RWPE1 (cell line): ENCODE results near the gene KCNA4.
"Not testable (repeated sequence)": the region's sequence is repeated elsewhere in the genome, so short reads cannot be mapped to it uniquely, and the experiment has no call there.

Experiments
- CTCF ChIA-PET: fragments of 350-600 bp; sonication (Branson Sonifier 250); formaldehyde crosslinking; extraction: SDS; loops from one replicate; lab custom pipeline; 2021; lab: Yijun Ruan, JAX
- POLR2A ChIA-PET: fragments of 400-600 bp; formaldehyde crosslinking; extraction: SDS; loops from one replicate; lab custom pipeline; 2020; ENCODE audit warnings: antibody characterized with exemption; ENCODE audit not compliant: low non-redundant PET; lab: Yijun Ruan, JAX
- DNase-seq: peaks from one replicate; pipeline ENCODE4 v3.0.0; 2012; ENCODE audit warnings: low spot score
- H3K27ac ChIP-seq: fragments of 450-650 bp; 2 replicates; pipeline ENCODE4 v1.5.1; 2017
- TF ChIP-seq, protein P1 (sequence below): fragments of 450-650 bp; conservative IDR thresholded peaks from 2 replicates; pipeline ENCODE4 v1.5.1; 2017; ENCODE audit warnings: low read depth, mild to moderate bottlenecking

The KCNA4 gene

DNA sequence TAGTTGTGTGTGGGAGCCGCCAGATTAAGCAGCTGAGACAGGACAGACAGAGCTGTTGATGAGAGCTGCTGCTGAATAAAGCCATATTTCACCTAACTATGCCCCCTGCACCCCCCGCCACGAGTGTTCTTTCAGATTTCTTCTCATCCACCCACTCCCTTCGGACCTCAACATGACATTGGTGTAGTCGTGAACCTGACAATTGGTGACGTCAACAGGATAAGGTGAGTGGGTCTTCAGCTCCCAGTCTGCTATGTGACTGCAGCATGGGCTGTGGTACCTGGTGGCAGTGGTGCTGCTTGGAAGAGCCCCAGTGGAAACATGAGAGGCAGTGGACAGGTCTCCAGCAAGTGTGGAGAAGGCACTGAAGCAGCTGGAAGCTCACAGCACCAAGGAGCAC is 28.3 kb upstream of the KCNA4 start:
- POLR2A ChIA-PET = no interaction called here
- H3K27ac ChIP-seq = no peak overlapping the region
- no peak for DNase-seq
- TF ChIP-seq, protein P1, sequence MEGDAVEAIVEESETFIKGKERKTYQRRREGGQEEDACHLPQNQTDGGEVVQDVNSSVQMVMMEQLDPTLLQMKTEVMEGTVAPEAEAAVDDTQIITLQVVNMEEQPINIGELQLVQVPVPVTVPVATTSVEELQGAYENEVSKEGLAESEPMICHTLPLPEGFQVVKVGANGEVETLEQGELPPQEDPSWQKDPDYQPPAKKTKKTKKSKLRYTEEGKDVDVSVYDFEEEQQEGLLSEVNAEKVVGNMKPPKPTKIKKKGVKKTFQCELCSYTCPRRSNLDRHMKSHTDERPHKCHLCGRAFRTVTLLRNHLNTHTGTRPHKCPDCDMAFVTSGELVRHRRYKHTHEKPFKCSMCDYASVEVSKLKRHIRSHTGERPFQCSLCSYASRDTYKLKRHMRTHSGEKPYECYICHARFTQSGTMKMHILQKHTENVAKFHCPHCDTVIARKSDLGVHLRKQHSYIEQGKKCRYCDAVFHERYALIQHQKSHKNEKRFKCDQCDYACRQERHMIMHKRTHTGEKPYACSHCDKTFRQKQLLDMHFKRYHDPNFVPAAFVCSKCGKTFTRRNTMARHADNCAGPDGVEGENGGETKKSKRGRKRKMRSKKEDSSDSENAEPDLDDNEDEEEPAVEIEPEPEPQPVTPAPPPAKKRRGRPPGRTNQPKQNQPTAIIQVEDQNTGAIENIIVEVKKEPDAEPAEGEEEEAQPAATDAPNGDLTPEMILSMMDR = no peak
- CTCF ChIA-PET = interaction anchor here (0.5 kb wide), 1 partner anchor 388 kb away, joined by 5 read pairs; no protein-coding TSS in a partner anchor

DNA sequence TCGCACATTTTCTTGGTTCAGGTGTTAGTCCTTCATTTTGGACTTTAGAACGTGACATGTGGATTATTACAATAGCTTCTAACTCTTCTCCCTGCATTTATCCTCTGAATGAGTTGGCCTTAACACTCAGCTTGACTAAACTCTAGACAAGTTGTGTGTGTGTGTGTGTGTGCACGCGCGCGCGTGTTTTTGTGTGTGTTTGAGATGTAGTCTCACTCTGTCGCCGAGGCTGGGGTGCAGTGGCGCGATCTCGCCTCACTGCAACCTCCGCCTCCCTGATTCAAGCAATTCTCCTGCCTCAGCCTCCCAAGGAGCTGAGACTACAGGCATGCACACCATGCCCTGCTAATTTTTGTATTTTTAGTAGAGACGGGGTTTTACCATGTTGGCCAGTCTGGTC is 24.3 kb upstream of the KCNA4 start:
- H3K27ac ChIP-seq = no peak overlapping the region
- ChIA-PET POLR2A (no interaction called here), CTCF (no interaction called here)
- TF ChIP-seq, protein P1 = no peak
- DNase-seq = no peak

DNA sequence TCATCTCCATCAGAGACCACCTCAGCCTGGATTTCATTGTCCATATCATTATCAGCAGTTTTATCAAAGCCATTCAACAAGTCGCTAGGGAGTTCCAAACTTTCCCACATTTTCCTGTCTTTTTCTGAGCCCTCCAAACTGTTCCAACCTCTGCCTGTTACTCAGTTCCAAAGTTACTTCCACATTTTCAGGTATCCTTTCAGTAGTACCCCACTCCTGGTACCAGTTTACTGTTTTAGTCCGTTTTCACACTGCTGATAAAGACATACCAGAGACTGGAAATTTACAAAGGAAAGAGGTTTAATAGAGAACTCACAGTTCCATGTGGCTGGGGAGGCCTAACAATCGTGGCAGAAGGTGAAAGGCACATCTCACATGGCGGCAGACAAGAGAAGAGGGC is 17.9 kb upstream of the KCNA4 start:
- DNase-seq, H3K27ac ChIP-seq, POLR2A ChIA-PET: not testable (repeated sequence)
- CTCF ChIA-PET = interaction anchor here (0.5 kb wide), 1 partner anchor 1842 kb away, joined by 3 read pairs; no protein-coding TSS in a partner anchor

DNA sequence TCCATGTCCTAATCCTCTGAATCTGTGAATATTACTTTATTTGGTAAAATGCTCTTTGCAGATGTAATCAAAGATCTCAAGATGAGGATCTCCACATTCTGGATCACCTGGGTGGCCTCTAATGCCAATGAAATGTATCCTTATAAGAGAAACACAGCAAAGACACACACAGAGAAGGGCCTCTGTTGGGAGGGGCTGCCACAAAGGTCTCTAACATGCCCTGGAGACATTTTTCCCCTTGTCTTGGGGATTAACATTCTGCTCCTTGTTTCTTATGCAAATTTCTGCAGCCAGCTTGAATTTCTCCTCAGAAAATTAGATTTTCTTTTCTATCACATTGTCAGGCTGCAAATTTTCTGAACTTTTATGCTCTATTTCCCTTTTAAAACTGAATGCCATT is 17.3 kb upstream of the KCNA4 start:
- CTCF ChIA-PET, H3K27ac ChIP-seq, DNase-seq, POLR2A ChIA-PET: not testable (repeated sequence)

DNA sequence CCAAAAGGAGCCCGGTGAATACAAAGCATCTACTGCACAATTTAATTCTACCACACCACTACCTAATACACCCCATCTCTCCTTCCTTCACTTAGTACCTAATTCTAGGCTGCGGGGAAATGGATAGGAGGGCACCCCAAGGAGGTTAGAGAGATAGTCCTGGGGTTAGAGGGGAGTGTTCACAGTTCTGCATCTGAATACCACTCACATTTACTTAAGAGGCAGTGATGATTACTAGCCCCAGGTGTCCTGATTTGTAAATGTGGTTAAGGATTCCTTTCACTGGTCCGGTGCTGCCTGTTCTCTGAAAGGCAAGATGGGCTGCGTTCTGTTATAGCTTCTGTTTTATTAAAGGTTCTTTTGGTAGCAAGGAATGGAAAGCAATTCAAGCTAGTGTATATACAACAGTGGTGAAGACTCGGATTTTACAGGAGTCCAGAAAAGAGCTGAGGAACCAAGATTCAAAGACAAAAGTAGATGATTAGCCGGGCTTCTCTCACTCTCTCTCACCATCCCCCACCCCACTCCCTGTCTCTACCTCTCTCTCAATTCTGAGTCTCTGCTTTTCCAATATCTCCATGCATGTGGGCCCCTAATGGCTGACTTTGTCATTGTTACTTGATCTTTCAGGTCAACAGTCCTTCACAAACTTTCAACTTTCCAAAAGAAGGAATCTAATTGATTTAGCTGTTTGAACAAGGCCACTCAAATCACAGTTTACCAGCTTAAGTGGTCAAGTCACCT is 8.7 kb upstream of the KCNA4 start:
- CTCF ChIA-PET = no interaction called here
- TF ChIP-seq, protein P1 = no peak
- DNase-seq = no peak
- POLR2A ChIA-PET = no interaction called here
- H3K27ac ChIP-seq = no peak overlapping the region

DNA sequence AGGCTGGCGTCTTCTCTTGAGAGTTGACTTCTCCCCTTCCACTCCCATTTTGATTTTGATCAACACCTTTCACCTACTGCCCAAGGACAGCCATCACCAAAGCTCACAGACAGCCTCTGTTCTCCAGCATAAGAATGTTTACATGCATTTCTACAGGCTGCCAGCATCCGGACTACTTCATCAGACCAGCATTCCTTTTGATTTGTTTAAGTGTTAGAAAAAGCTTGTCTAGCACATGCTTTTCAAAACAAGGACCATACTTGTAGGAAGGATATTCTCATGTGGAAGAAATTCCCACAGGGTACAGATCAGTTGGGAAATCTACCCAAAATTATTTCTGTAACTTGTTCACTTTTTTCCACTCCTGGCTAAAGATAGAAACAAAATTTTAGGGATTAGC is 6.2 kb upstream of the KCNA4 start:
- H3K27ac ChIP-seq = no peak overlapping the region
- TF ChIP-seq, protein P1 = no peak
- POLR2A ChIA-PET = no interaction called here
- CTCF ChIA-PET = no interaction called here
- DNase-seq = no peak

DNA sequence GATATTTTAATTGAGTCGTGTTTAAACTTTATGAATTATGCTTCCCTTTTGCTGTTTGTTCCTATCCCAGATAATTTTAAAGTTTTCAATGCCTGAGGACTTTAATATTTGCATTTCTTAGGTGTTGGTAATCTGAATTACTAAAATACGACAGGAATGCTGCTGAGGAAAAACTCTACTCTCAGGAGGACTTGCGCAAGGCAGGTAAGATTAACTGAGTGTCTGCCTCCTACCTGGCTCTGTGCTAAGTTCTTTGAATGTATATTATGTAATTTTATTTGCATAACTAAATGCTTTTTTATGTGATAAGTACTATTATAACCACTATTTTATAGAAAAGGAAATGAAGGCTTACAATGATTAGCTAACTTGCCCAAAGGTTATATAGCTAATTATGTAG is 2.7 kb upstream of the KCNA4 start:
- no peak for DNase-seq
- ChIA-PET POLR2A (no interaction called here), CTCF (interaction anchor here (0.6 kb wide), 1 partner anchor 222 kb away, joined by 3 read pairs; no protein-coding TSS in a partner anchor)
- H3K27ac ChIP-seq = no peak overlapping the region
- TF ChIP-seq, protein P1 = no peak
